HG03469 (cell line): Measurements from ENCODE around the gene ZNF512.
"Not testable (repeated sequence)": the region's sequence is repeated elsewhere in the genome, so short reads cannot be mapped to it uniquely, and the experiment has no call there.

Source experiments
- ATAC-seq: cut with Tn5 transposase; IDR thresholded peaks from one replicate; pipeline ENCODE4 v1.9.1; 2021; ENCODE audit warnings: mild to moderate bottlenecking, moderate library complexity, moderate number of reproducible peaks; ENCODE audit not compliant: unreplicated experiment

ZNF512 gene

DNA sequence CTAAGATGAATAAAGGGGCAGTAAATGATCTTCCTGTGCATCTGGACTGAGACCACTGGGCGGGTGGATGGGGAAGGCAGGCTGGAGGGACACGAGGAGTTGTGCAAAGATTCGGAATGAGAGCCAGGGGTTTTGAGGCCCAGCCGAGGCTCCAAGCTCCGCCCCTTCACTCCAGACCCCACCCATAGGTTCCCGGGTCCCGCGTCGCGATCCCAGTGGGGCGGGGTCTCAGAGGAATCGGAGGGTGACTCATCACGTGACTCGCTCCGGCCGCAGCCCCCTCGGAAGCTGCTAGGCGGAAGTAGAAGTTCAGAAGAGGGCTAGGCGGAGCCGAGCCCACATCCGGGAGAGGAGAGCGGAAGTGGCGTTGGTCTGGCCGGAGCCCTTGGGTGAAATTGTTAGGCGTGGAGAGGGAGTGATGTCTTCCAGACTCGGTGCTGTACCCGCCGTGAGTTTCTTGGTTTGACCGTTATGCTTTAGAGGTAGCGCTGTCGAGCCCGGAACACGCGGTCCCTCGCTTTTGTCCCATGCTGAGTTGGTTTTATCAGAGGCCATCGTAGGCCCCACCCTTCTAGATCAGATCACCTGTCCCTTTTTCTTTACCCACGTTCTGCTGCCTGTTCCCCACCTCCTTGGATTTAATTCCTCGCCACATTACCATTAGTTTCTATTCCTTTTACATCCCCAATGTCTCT lies at the start of gene ZNF512:
Gene ZNF512, plus strand, starts transcription at position 348 of the 695 bp plus-strand sequence. Its CDS starts 71 bp downstream, at position 419.
- ATAC-seq, result peak; percentile 79

DNA sequence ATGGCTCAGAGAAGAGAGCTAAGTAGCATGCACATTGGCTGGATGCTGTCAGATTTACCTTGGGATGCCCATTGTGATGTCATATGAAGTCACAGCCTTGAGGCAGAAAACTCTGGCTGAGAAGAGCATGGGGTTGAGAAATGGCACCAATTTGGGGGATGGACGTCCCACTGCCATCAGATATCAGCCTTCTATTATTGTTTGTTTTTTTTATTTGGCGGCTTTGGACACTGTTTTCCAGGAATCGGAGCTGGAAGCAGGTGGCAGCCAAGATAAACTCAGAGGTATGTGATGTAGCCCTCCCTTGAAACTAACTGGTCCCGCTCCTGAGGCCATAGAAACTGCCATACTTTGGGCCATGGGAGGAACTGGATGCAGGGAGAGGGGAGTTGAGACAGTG lies 45.6 kb upstream of the ZNF512 start:
- no peak for ATAC-seq

DNA sequence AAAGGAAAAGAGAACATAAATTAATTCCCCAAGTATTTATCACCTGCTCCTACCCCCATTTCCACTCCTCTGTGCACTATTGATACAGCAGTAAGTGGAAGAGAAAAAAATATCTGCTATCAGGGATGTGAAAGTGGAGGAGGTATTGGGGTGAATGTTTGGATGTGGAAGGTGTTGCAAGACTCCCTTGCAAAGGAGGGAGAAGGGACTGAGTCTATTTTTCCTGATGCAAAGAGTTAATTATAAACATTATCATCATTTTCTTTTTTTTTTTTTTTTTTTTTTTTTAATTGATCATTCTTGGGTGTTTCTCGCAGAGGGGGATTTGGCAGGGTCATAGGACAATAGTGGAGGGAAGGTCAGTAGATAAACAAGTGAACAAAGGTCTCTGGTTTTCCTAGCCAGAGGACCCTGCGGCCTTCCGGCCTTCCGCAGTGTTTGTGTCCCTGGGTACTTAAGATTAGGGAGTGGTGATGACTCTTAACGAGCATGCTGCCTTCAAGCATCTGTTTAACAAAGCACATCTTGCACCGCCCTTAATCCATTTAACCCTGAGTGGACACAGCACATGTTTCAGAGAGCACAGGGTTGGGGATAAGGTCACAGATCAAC lies 43.9 kb upstream of the ZNF512 start:
- not testable (repeated sequence) for ATAC-seq

DNA sequence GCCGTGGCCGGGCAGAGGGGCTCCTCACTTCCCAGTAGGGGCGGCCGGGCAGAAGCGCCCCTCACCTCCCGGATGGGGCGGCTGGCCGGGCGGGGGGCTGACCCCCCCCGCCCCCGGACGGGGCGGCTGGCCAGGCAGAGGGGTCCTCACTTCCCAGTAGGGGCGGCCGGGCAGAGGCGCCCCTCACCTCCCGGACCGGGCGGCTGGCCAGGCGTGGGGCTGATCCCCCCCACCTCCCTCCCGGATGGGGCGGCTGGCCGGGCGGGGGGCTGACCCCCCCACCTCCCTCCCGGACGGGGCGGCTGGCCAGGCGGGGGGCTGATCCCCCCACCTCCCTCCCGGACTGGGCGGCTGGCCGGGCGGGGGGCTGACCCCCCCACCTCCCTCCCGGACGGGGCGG lies 43.2 kb upstream of the ZNF512 start:
- ATAC-seq, result not testable (repeated sequence)

DNA sequence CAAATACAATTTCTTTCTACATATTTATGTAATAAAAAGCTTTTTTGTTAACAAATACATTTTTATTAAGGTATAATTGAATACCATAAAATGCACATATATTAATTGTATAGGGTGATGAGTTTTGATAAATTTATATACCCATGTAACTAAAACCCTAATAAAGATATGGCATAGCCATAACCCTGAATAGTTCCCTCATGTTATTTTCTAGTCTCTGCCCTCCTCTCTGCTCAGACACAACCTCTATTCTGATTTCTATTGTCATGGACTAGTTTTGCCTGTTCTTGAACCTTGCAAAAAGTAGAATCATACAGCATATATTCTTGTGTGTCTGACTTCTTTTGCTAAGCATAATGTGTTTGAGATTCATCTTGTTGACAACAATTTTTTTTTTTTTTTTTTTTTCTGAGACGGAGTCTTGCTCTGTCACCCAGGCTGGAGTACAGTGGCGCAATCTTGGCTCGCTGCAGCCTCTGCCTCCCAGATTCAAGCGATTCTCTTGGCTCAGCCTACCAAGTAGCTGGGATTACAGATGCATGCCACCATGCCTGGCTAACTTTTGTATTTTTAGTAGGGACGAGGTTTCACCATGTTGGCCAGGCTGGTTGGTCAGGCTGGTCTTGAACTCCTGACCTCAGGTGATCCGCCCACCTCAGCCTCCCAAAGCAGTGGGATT lies 38.6 kb upstream of the ZNF512 start:
- ATAC-seq, result no peak

DNA sequence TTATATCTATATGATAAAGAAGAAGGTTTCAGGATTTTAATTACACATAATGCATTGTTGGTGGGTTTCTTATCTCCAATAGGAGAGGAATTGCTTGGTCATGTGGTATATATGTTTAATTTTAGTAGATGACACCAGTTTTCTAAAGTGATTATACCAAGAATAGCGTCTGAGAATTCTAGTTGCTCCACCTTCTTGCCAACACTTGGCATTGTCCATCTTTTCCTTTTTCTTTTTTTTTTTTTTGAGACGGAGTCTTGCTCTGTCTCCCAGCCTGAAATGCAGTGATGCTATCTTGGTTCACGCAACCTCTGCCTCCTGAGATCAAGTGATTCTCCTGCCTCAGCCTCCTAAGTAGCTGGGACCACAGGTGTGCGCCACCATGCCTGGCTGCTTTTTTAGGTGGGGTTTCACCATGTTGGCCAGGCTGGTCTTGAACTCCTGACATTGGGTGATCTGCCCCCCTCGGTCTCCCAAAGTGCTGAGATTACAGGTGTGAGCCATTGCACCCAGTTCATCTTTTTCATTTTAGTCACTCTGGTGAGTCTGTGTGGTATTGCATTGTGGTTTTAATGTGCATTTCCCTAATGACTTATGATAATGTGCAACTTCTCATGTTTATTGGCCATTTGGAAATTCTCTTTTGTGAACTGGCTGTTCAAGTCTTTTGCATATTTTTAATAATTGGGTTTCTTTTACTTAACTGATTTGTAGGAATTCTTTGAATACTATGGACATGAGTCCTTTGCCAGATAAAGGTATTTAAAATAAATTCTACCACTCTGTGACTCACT lies 37.3 kb upstream of the ZNF512 start:
- ATAC-seq, result no peak

- no peak for ATAC-seq
Observed at GRCh38 chr2:27549303-27549702, 33.5 kb upstream of the ZNF512 start.

DNA sequence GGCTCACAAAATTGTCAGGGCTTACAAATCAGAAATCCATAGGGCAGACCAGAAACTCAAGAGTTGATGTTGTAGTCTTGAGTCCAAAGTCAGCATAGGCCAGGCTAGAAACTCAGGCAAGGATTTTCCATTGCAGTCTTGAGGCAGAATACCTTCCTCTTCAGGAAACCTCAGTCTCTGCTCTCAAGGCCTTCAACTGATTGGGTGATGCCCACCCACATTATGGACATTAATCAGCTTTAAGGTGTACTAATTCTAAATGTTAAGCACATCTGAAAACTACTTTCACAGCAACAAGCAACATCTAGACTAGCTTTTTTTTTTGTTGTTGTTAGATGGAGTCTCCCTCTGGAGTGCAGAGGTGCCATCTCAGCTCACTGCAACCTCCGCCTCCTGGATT lies 31.3 kb upstream of the ZNF512 start:
- no peak for ATAC-seq

- ATAC-seq, result no peak
Observed at GRCh38 chr2:27552941-27553340, 29.9 kb upstream of the ZNF512 start.

DNA sequence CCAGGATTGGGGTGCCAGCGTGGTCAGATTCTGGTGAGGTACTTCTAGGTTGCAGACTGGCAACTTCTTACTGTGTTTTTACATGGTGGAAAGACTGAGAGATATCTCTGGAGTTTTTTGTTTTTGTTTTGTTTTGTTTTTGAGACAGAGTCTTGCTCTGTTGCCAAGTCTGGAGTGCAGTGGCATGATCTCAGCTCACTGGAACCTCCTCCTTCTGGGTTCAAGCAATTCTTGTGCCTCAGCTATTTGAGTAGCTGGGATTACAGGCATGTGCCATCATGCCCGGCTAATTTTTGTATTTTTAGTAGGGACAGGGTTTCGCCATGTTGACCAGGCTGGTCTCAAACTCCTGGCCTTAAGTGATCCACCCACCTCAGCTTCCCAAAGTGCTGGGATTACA lies 28.4 kb upstream of the ZNF512 start:
- not testable (repeated sequence) for ATAC-seq

- ATAC-seq, result no peak
Observed at GRCh38 chr2:27559228-27559627, 23.6 kb upstream of the ZNF512 start.

GRCh38 chr2:27561060-27561459 lies 21.8 kb upstream of the ZNF512 start:
- ATAC-seq, result no peak

- no peak for ATAC-seq
Observed at GRCh38 chr2:27566628-27567027, 16.2 kb upstream of the ZNF512 start.

DNA sequence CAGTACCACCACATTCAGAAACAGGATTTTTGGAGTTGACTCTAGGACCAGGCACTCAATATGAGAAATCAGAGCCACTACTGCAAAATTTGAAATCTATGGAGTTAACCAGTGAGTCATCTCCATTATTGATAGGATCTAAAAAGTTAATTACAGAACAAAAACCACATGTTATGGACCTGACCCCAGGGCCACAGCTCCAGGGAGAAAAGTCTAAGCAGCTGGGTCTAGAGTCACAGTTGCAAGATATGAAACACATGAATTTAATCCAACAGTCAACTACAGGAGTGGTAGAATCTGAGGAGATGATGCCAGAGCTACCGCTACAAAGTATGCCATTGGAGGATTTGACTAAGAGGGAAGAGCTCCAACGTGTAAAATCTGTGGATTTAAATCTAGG lies 13.4 kb upstream of the ZNF512 start:
- no peak for ATAC-seq

DNA sequence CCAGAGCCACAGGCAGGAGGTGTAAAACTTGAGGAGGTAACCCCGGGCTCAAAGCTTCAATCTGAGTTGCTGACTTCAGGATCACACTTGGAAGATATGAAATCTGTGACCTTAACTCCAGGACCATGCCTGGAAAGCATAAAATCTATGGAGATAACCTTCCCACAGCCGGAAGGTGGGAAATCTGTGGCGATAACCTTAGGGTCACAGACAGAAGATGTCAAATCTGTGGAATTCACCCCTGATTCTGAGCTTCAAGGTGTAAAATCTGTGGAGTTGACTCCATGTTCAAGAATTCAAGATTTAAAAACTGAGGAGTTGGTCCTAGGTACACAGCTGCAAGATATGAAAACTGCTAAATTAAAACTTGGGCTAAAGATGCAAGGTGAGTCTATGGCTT lies 11.6 kb upstream of the ZNF512 start:
- no peak for ATAC-seq

- ATAC-seq, result no peak
Observed at GRCh38 chr2:27571681-27572080, 11.2 kb upstream of the ZNF512 start.

- ATAC-seq, result no peak
Observed at GRCh38 chr2:27572439-27572838, 10.4 kb upstream of the ZNF512 start.

GRCh38 chr2:27572998-27573429 lies 9.8 kb upstream of the ZNF512 start:
- no peak for ATAC-seq

DNA sequence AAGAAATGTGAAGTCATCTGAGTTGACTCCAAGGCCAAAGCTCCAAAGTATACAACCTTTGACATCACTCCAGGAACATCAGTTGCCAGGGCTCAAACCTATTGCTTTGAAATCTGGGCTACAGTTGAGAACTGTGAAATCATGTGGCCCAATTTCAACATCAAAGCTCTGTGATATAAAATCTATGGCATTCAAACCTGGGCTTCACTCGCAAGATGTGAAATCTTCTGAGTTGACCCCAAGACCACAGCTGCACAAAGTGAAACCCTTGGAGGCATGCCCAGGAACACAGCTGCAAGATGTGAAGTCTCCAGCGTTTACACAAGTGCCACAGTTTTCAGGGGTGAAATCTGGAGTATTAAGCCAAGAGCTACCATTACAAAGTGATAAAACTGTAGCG lies 9.4 kb upstream of the ZNF512 start:
- no peak for ATAC-seq

DNA sequence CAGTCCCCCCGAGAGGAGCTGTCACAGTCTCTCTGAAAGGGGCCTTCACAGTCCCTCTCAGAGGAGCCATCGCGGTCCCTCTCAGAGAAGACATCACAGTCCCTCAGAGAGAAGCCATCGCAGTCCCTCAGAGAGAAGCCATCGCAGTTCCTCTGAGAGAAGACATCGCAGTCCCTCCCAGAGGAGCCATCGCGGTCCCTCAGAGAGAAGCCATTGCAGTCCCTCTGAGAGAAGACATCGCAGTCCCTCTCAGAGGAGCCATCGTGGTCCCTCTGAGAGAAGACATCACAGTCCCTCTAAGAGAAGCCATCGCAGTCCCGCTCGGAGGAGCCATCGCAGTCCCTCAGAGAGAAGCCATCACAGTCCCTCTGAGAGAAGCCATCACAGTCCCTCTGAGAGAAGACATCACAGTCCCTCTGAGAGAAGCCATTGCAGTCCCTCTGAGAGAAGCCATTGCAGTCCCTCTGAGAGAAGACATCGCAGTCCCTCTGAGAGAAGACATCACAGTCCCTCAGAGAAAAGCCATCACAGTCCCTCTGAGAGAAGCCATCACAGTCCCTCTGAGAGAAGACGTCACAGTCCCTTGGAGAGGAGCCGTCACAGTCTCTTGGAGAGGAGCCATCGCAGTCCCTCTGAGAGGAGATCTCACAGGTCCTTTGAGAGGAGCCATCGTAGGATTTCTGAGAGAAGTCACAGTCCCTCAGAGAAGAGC lies 1.3 kb upstream of the ZNF512 start:
- no peak for ATAC-seq
